Panc1 (cell line): ENCODE data around the gene ZFP57. TPM values are rescaled to one million over a fixed set of nuclear protein-coding genes. Genes with fewer than 3 reads are reported as not detected.

ENCODE experiments used
- ATAC-seq: fragments of 200-7000 bp; cut with Tn5 transposase; 2 replicates; pipeline ENCODE4 v1.9.1; 2020; ENCODE audit warnings: mild to moderate bottlenecking, moderate library complexity
- BruUV-seq: library from RNA; stranded (reverse); fragments of 400-500 nt; replicated peaks from 2 replicates; lab custom pipeline; 2021; lab: Mats Ljungman, UMichigan
- CTCF ChIA-PET: fragments of 300-600 bp; sonication (Branson Sonifier 250); formaldehyde crosslinking; loops from one replicate; lab custom pipeline; 2022; ENCODE audit warnings: antibody characterized with exemption; lab: Charles Lee
- POLR2A ChIA-PET: fragments of 300-600 bp; sonication (Branson Sonifier 250); formaldehyde crosslinking; loops from one replicate; lab custom pipeline; 2022; ENCODE audit warnings: antibody characterized with exemption; lab: Charles Lee
- DNase-seq: peaks from one replicate; pipeline ENCODE4 v3.0.0-alpha.2; 2010; ENCODE audit warnings: low read depth, low spot score
- H3K27ac ChIP-seq: 2 replicates; pipeline ENCODE4 v1.5.1; 2011; ENCODE audit warnings: mild to moderate bottlenecking, low read length, inconsistent platforms
- H3K27me3 ChIP-seq: fragments of 200-500 bp; sonication (Bioruptor generic); 2 replicates; pipeline ENCODE4 v1.6.0; 2014; ENCODE audit warnings: low read length, inconsistent platforms; ENCODE audit not compliant: control insufficient read depth, insufficient read depth
- H3K36me3 ChIP-seq: fragments of 200-500 bp; sonication (Bioruptor generic); 2 replicates; pipeline ENCODE4 v1.5.1; 2014; ENCODE audit warnings: inconsistent platforms, mild to moderate bottlenecking, low read length, moderate library complexity; ENCODE audit not compliant: control insufficient read depth, insufficient read depth
- H3K4me1 ChIP-seq: 2 replicates; pipeline ENCODE4 v1.5.1; 2011; ENCODE audit warnings: inconsistent platforms, mild to moderate bottlenecking, low read length, moderate library complexity; ENCODE audit not compliant: control insufficient read depth, insufficient read depth
- H3K4me3 ChIP-seq, 2 experiments: 2 replicates each; pipeline ENCODE4 v1.5.1; 2011 to 2012; ENCODE audit warnings: low read depth in 2 of 2, low read length in 2 of 2, mild to moderate bottlenecking in 2 of 2, inconsistent platforms in 1 of 2, moderate library complexity in 1 of 2
- H3K9me3 ChIP-seq: fragments of 200-500 bp; sonication (Bioruptor generic); 2 replicates; pipeline ENCODE4 v1.5.1; 2014; ENCODE audit warnings: low read depth, mild to moderate bottlenecking, inconsistent platforms, low read length, moderate library complexity; ENCODE audit not compliant: control insufficient read depth, insufficient read depth
- CTCF ChIP-seq: fragments of 450-650 bp; IDR thresholded peaks from 2 replicates; pipeline ENCODE4 v1.5.1; 2017; ENCODE audit warnings: mild to moderate bottlenecking
- POLR2AphosphoS5 ChIP-seq: IDR thresholded peaks from 2 replicates; pipeline ENCODE4 v1.6.1; 2012; ENCODE audit warnings: mild to moderate bottlenecking, low read depth, low read length, moderate library complexity
- SIN3A ChIP-seq: IDR thresholded peaks from 2 replicates; pipeline ENCODE4 v1.6.1; 2012; ENCODE audit warnings: low read depth, mild to moderate bottlenecking, low read length, moderate library complexity, borderline replicate concordance; ENCODE audit not compliant: insufficient read depth
- TCF7L2 ChIP-seq: IDR thresholded peaks from 2 replicates; pipeline ENCODE4 v1.6.1; 2011; ENCODE audit warnings: mild to moderate bottlenecking, low read depth, low read length, inconsistent platforms
- in situ Hi-C: cut with HindIII; loops from 2 replicates; pipeline ENCODE4 v1.10.0; 2016; ENCODE audit warnings: low sequenced_read_pairs, low pct_unique_long_range_greater_than_20kb
- intact Hi-C: fragments of 100-400 bp; cut with micrococcal nuclease; formaldehyde crosslinking; loops from one replicate; pipeline ENCODE4 v1.10.0; 2022; ENCODE audit not compliant: unreplicated experiment
- total RNA-seq: library from RNA; stranded (reverse); gene quantifications from one replicate; pipeline ENCODE4 v1.2.1, GENCODE V29; 2021; ENCODE audit not compliant: unreplicated experiment
- TF ChIP-seq, protein P1 (sequence below), 2 experiments: IDR thresholded peaks; 2 replicates each; pipeline ENCODE4 v1.6.1; 2011 to 2012; ENCODE audit warnings: low read depth in 2 of 2, control low read depth in 1 of 2, low read length in 1 of 2, mild to moderate bottlenecking in 1 of 2, moderate library complexity in 1 of 2; ENCODE audit not compliant: insufficient read depth in 1 of 2

Gene ZFP57
- total RNA-seq, 1 experiment from 2014 or later, result not detected

DNA sequence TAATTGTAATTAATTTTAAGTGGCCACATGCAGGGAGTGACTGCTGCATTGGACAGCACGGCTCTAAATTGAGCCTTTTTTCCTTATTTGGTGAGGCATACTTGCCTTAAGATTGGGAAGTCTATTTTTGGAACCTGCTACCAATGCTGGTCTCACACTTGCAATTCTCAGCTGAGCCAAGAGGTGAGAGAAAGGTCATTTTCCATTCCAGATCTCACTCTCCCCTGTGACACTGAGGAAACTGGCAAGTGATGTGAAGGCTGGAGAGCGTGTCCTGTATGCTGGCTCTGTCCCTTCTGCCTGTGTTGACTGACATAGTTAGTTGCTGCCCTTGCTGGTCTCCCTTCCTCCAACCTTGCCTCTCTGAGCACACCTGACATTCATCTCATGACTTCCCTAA, 24.8 kb downstream of the ZFP57 start:
- TF ChIP-seq CTCF (no peak), SIN3A (no peak), POLR2AphosphoS5 (no peak), TCF7L2 (no peak)
- TF ChIP-seq, protein P1, sequence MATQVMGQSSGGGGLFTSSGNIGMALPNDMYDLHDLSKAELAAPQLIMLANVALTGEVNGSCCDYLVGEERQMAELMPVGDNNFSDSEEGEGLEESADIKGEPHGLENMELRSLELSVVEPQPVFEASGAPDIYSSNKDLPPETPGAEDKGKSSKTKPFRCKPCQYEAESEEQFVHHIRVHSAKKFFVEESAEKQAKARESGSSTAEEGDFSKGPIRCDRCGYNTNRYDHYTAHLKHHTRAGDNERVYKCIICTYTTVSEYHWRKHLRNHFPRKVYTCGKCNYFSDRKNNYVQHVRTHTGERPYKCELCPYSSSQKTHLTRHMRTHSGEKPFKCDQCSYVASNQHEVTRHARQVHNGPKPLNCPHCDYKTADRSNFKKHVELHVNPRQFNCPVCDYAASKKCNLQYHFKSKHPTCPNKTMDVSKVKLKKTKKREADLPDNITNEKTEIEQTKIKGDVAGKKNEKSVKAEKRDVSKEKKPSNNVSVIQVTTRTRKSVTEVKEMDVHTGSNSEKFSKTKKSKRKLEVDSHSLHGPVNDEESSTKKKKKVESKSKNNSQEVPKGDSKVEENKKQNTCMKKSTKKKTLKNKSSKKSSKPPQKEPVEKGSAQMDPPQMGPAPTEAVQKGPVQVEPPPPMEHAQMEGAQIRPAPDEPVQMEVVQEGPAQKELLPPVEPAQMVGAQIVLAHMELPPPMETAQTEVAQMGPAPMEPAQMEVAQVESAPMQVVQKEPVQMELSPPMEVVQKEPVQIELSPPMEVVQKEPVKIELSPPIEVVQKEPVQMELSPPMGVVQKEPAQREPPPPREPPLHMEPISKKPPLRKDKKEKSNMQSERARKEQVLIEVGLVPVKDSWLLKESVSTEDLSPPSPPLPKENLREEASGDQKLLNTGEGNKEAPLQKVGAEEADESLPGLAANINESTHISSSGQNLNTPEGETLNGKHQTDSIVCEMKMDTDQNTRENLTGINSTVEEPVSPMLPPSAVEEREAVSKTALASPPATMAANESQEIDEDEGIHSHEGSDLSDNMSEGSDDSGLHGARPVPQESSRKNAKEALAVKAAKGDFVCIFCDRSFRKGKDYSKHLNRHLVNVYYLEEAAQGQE (IDR thresholded peaks at IDR 0.05; ENCODE audit: insufficient read depth in 1 of 2, low read depth in 2 of 2, low read length in 1 of 2), result no peak
- in situ Hi-C loops (no loop called here), intact Hi-C loops (no loop called here)
- ATAC-seq (no peak), DNase-seq (no peak)
- Histone ChIP-seq H3K27me3 (peaks cover 2% of the 10 kb centered on the region; the same call in 1 of the 2 replicates), H3K27ac (no peak overlapping the region), H3K36me3 (no peaks in the 10 kb centered on the region), H3K4me1 (no peaks in the 10 kb centered on the region), H3K4me3 (no peak overlapping the region), H3K9me3 (no peaks in the 10 kb centered on the region)
- BruUV-seq, result no TSS peak
- ChIA-PET CTCF (no interaction called here), POLR2A (no interaction called here)

DNA sequence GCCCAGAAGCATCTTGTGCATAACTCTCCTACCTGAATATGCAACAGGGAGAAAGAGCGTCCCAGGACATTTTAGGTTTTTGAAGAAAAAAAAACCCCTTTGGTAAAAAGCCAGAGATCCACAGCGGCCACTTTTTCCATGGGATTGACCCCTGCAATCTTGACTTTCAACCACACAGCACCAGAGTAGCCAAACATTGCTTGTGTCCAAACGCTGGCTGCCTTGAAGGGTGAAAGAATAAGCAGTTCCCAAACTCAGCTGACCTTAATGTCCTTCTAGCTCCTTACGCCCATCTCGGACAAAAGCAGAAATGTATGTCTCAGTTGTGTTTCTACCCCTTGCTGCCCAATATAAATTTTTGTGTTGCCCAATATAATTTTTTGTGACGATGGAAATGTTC, 25.3 kb downstream of the ZFP57 start:
- Histone ChIP-seq H3K27me3 (peaks cover 2% of the 10 kb centered on the region; the same call in 1 of the 2 replicates), H3K36me3 (no peaks in the 10 kb centered on the region), H3K27ac (no peak overlapping the region), H3K4me3 (no peak overlapping the region), H3K9me3 (no peaks in the 10 kb centered on the region), H3K4me1 (no peaks in the 10 kb centered on the region)
- intact Hi-C loops, result no loop called here
- in situ Hi-C loops, result no loop called here
- ATAC-seq, result no peak
- BruUV-seq, result no TSS peak
- DNase-seq, result no peak
- TF ChIP-seq, protein P1 (IDR thresholded peaks at IDR 0.05; ENCODE audit: insufficient read depth in 1 of 2, low read depth in 2 of 2, low read length in 1 of 2), result no peak
- TF ChIP-seq SIN3A (no peak), POLR2AphosphoS5 (no peak), TCF7L2 (no peak), CTCF (no peak)
- POLR2A ChIA-PET, result no interaction called here
- CTCF ChIA-PET, result no interaction called here
